NCI-H82 (cell line): Measurements from ENCODE around the gene ACER3.
"Not testable (repeated sequence)": the region's sequence is repeated elsewhere in the genome, so short reads cannot be mapped to it uniquely, and the experiment has no call there.

ENCODE experiments used
- DNase-seq: peaks from one replicate; lab custom pipeline; 2025; lab: John Stamatoyannopoulos, UW

Gene ACER3

GRCh38 chr11:76836613-76837291 is 24.0 kb upstream of the ACER3 start:
- DNase-seq: peak; percentile 47

- DNase-seq: no peak
Observed at GRCh38 chr11:76837696-76838677, 22.7 kb upstream of the ACER3 start.

GRCh38 chr11:76838678-76839068 is 22.0 kb upstream of the ACER3 start:
- peak; percentile 82 for DNase-seq

- DNase-seq: no peak
Observed at GRCh38 chr11:76839311-76839710, 21.4 kb upstream of the ACER3 start.

- no peak for DNase-seq
Observed at GRCh38 chr11:76841923-76842452, 18.7 kb upstream of the ACER3 start.

- no peak for DNase-seq
Observed at GRCh38 chr11:76843907-76844306, 16.8 kb upstream of the ACER3 start.

- DNase-seq: no peak
Observed at GRCh38 chr11:76844511-76844910, 16.2 kb upstream of the ACER3 start.

- no peak for DNase-seq
Observed at GRCh38 chr11:76845069-76845468, 15.6 kb upstream of the ACER3 start.

- DNase-seq: no peak
Observed at GRCh38 chr11:76846441-76846840, 14.3 kb upstream of the ACER3 start.

GRCh38 chr11:76849376-76849775 is 11.3 kb upstream of the ACER3 start:
- no peak for DNase-seq

GRCh38 chr11:76850130-76850529 is 10.6 kb upstream of the ACER3 start:
- no peak for DNase-seq

GRCh38 chr11:76850815-76851214 is 9.9 kb upstream of the ACER3 start:
- no peak for DNase-seq

GRCh38 chr11:76854709-76855108 is 6.0 kb upstream of the ACER3 start:
- no peak for DNase-seq

GRCh38 chr11:76855670-76856069 is 5.0 kb upstream of the ACER3 start:
- not testable (repeated sequence) for DNase-seq

- DNase-seq: no peak
Observed at GRCh38 chr11:76856106-76856505, 4.6 kb upstream of the ACER3 start.

- DNase-seq: no peak
Observed at GRCh38 chr11:76856571-76856970, 4.1 kb upstream of the ACER3 start.

- no peak for DNase-seq
Observed at GRCh38 chr11:76857781-76858410, 2.8 kb upstream of the ACER3 start.

- DNase-seq: no peak
Observed at GRCh38 chr11:76859708-76860227, 950 bp upstream of the ACER3 start.

GRCh38 chr11:76861490-76861953 is 804 bp downstream of the ACER3 start:
- peak; percentile 41 for DNase-seq

GRCh38 chr11:76862794-76863193 is 2.1 kb downstream of the ACER3 start:
- DNase-seq: not testable (repeated sequence)

GRCh38 chr11:76863196-76863777 is 2.6 kb downstream of the ACER3 start:
- no peak for DNase-seq
